ENCODE results near the gene JPT2. TPM values are rescaled to one million over a fixed set of nuclear protein-coding genes. Genes with fewer than 3 reads are reported as not detected.

The JPT2 gene
- total and polyA plus RNA-seq, 12 donors: 11.9 to 50.5 (median 32.2) TPM

GRCh38 chr16:1631931-1632637 is 46.0 kb upstream of the JPT2 start:
- Histone ChIP-seq H3K36me3 (replicated peaks in 1 of 2) (peaks cover 0 to 65% of the 10 kb centered on the region in 2 donors), H3K9me3 (replicated peaks in 1 of 3) (no peaks in the 10 kb centered on the region), H3K27ac (no peak overlapping the region), H3K4me3 (no peak overlapping the region), H3K27me3 (no peaks in the 10 kb centered on the region), H3K4me1 (replicated peaks in 1 of 2) (no peaks in the 10 kb centered on the region)
- no peak for DNase-seq
- TF ChIP-seq CTCF (IDR thresholded peaks at IDR 0.05) (no peak), POLR2A (IDR thresholded peaks at IDR 0.05) (no peak)
- WGBS, 4 donors: 58 to 89% (median 87%) methylated on average over 7 to 18 of the region's 18 CpGs
- intact Hi-C loops (cut with DNase I): no loop called here

- intact Hi-C loops (cut with DNase I): no loop called here
- H3K4me3 ChIP-seq: no peak overlapping the region
- H3K4me1 ChIP-seq (replicated peaks in 1 of 2): no peaks in the 10 kb centered on the region
- H3K36me3 ChIP-seq (replicated peaks in 1 of 2): peaks cover 0 to 63% of the 10 kb centered on the region in 2 donors
- no peaks in the 10 kb centered on the region for H3K27me3 ChIP-seq
- no peak for TF ChIP-seq POLR2A (IDR thresholded peaks at IDR 0.05)
- TF ChIP-seq CTCF (IDR thresholded peaks at IDR 0.05): no peak
- H3K27ac ChIP-seq: no peak overlapping the region
- DNase-seq: no peak
- H3K9me3 ChIP-seq (replicated peaks in 1 of 3): no peaks in the 10 kb centered on the region
- WGBS, 4 donors: 97 to 100% (median 99%) methylated on average over 2 to 13 of the region's 13 CpGs
Observed at GRCh38 chr16:1632638-1632970, 45.5 kb upstream of the JPT2 start.

- no peak overlapping the region for H3K4me3 ChIP-seq
- intact Hi-C loops (cut with DNase I): no loop called here
- TF ChIP-seq CTCF (IDR thresholded peaks at IDR 0.05): no peak
- no peak for TF ChIP-seq POLR2A (IDR thresholded peaks at IDR 0.05)
- H3K9me3 ChIP-seq (replicated peaks in 1 of 3): no peaks in the 10 kb centered on the region
- WGBS, 4 donors: 87 to 88% (median 87%) methylated on average over 12 of the region's 12 CpGs
- H3K4me1 ChIP-seq (replicated peaks in 1 of 2): no peaks in the 10 kb centered on the region
- peaks cover 0 to 70% of the 10 kb centered on the region in 2 donors for H3K36me3 ChIP-seq (replicated peaks in 1 of 2)
- H3K27ac ChIP-seq: no peak overlapping the region
- no peak for DNase-seq
- no peaks in the 10 kb centered on the region for H3K27me3 ChIP-seq
Observed at GRCh38 chr16:1633310-1633709, 44.8 kb upstream of the JPT2 start.

GRCh38 chr16:1634541-1634940 is 43.5 kb upstream of the JPT2 start:
- H3K4me1 ChIP-seq (replicated peaks in 1 of 2): no peaks in the 10 kb centered on the region
- intact Hi-C loops (cut with DNase I): no loop called here
- no peak overlapping the region for H3K27ac ChIP-seq
- no peak for DNase-seq
- WGBS, 4 donors: 95 to 97% (median 96%) methylated on average over 11 to 12 of the region's 12 CpGs
- no peak overlapping the region for H3K4me3 ChIP-seq
- peaks cover 0 to 79% of the 10 kb centered on the region in 2 donors for H3K36me3 ChIP-seq (replicated peaks in 1 of 2)
- no peaks in the 10 kb centered on the region for H3K9me3 ChIP-seq (replicated peaks in 1 of 3)
- no peaks in the 10 kb centered on the region for H3K27me3 ChIP-seq
- TF ChIP-seq POLR2A (IDR thresholded peaks at IDR 0.05) (no peak), CTCF (IDR thresholded peaks at IDR 0.05) (no peak)

Data from adrenal gland (tissue), 12 donors.